HG02870 (cell line): ENCODE results near the gene PLA2G4E.

ENCODE experiments used
- ATAC-seq: cut with Tn5 transposase; IDR thresholded peaks from one replicate; pipeline ENCODE4 v1.9.1; 2021; ENCODE audit warnings: mild to moderate bottlenecking, moderate library complexity; ENCODE audit not compliant: unreplicated experiment

The PLA2G4E gene

GRCh38 chr15:42024303-42024702 is 3.5 kb upstream of the PLA2G4E start:
- no peak for ATAC-seq

- no peak for ATAC-seq
These were observed 751 bp upstream of the PLA2G4E start for GRCh38 chr15:42021593-42021992.

DNA sequence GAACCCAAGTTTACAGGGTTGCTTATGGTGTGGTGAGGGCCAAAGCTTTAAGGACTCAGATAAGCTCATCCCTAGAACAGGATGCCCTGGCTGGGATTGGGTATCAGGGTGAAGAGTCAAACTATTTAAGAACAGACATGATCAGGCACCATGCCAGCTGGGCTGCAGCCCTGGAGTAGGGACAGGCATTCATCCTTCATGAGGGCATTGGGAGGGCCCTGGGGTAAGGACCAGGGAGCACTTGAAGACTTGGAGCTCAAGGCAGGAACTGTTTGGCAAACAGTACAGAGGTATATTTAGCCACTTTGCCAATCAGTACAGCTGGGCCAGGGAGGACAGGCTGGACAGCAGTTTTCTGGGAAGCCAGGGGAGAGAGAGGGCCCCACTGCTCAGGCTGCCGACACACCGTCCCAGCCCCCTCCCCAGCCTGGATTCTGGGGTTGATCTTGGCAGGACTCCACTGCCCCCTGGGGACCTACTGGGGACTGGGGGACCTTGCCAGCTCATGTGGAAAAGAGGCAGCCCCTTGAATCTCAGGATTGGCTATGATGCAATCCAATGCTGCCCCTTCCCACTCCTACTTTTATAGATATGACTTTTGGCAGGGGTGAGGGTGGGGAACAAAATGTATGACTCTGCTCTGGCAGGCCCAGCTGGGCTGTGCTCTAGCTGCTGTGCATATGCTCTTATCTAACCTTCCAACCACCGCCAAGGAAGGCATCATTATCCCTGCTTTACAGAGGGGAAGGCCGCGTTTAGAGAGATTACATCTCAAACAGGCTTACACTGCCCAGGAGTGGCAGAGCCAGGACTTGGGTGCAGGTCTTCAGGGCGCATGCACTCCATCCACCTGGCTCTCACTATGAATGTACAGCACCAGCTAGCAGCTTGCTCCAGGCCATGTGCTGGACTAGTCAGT is 2.3 kb downstream of the PLA2G4E start:
- ATAC-seq: no peak

GRCh38 chr15:42016971-42017370 is 3.9 kb downstream of the PLA2G4E start:
- no peak for ATAC-seq

DNA sequence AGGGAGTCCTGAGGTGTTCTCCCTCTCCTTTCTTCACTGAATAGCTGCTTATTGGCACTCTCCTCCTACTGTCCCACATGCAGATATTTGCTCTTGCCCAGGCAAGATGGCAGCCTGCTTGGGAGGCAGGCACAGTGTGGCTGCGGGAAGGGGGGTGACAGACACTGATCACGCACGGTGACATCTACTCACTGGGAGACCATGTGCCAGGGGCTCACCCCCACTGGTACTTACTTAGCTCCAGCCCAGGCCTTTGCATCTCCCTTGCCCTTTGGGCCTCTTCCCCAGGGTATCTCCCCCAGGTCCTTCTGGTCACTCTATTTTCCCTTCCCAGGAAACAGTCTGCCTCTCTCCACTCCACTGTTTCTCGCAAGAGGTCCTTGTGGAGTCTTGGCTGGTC is 6.4 kb downstream of the PLA2G4E start:
- no peak for ATAC-seq

GRCh38 chr15:42012928-42013482 is 7.8 kb downstream of the PLA2G4E start:
- ATAC-seq: no peak

DNA sequence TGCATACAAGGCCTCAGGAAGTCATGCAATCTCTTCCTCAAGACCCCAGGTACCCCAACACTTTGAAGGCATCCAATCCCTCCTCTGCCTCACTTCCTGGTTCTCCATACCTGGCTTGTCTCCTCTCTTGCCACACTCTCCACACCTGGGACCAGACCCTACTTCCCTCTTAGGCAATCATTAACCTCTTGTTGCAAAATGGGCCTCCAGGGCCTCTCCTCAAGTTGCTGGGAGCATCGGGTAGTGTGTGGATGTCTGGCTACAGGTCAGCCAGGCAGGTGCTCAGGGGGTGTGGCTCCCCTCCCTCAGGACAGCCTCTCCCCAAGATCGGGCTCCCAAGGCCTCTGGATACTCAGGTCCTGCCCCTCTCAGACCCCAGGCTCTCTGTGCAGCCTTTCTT is 8.6 kb downstream of the PLA2G4E start:
- ATAC-seq: no peak

DNA sequence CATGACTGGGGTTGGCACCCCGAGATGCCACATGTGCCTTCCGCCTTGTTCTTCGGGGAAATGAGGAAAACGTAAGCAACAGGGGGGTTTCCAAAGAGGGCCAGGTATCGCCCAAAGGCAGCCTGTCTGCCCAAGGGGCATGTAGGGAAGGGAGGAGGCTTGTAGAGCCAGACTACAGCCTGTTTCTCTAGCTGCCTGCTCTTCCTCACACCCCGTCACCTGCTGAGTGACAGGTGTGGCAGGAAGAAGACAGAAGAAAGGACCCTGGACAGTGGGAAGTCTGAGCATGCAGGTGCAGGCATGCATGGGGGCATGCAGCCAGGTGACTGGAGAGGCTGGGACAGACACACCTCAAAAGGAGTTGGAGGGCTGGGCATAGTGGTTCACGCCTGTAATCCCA is 9.8 kb downstream of the PLA2G4E start:
- no peak for ATAC-seq

- ATAC-seq: no peak
These were observed 10.4 kb downstream of the PLA2G4E start for GRCh38 chr15:42010434-42010833.

- ATAC-seq: no peak
These were observed 11.4 kb downstream of the PLA2G4E start for GRCh38 chr15:42009474-42009873.

DNA sequence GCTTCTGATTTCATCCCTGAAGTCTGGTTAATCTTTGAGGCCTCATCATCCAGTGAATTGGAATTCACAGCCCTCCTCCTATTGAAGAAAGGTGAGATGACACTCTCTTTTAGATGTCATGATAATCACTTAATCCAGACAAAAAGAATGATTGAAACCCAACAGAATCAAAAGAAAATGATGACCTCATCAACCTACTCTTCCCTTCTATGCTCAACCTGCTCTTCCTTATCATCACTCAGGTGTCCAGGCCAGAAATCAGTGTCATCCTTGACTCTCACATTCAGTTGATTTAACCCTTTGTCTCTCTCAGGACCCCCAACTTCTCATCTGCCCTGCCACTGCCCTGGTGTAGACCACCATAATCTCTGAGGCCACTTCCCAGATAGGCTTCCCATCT is 11.8 kb downstream of the PLA2G4E start:
- no peak for ATAC-seq

GRCh38 chr15:42007386-42007785 is 13.5 kb downstream of the PLA2G4E start:
- no peak for ATAC-seq

DNA sequence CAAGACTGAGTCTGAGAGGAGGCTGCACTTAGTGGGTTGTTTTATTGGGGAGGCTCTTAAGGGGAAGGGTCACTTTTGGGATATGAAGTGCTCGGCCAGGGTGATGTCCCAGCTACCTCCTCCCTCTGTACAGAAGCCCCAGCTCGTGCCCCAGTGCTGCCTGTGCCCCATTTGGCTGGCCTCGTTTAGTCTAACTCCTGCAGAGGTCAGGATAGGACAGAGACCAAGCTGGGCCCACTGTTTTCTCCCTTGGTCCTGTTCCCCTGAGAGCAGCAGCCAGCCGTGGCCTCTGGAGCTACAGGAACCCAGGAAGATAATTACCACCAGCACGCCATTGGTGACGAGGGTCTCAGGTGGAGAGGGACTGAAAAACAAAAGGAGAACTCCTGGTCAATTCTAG is 18.5 kb downstream of the PLA2G4E start:
- ATAC-seq: no peak

GRCh38 chr15:42001236-42001635 is 19.6 kb downstream of the PLA2G4E start:
- ATAC-seq: no peak

- no peak for ATAC-seq
These were observed 21.3 kb downstream of the PLA2G4E start for GRCh38 chr15:41999290-42000285.

- ATAC-seq: no peak
These were observed 23.0 kb downstream of the PLA2G4E start for GRCh38 chr15:41997845-41998244.

DNA sequence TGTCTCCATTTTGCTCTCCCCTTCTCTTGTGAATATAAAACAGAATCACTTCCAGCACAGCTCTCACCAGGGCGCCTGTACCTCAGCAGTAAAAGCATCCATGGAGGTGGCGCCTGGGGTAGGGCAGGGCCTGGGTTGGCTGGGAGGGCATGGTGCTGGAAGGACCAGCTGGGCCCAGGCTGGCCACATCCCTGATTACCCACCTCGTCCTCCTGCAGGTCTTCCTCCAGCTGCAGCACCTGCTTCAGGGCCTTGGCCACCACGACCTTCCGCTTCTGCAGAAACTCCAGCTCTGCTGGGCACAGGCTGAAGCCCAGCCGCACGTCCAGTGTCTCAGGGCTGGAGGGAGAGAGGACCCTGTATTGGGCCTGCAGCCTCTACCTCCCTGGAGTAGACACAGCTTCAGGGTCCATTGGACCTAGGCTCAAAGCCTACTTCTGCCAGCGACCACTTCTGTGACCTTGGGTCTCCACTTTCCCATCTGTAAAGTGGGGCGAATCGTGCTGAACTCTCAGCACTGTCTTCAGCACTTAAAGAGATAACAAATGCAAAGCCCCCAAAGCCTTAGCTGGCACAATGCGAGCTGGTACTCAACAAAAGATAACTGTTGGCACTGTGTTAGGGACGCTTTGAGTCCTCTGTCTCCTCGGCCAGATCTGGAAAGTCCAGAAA is 23.8 kb downstream of the PLA2G4E start:
- no peak for ATAC-seq

GRCh38 chr15:41996376-41996775 is 24.5 kb downstream of the PLA2G4E start:
- ATAC-seq: no peak

DNA sequence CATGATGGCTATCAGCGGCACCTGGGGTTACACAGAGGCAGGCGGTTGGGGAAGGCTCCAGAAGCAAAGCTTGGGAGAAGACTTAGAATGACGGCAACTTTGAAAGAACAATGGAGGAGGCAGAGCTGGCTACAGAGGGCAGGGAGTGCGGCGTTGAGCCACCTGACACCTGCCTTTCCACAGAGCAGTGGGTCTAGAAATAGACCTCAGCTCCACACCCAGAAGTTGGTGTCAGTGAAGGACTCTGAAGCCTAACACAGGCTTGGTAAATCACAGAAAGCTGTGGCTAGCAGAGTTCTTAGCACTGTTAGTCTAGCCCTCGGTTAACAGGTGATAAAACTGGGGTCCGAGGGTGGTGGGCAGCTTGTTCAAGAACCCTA is 25.4 kb downstream of the PLA2G4E start:
- ATAC-seq: no peak

DNA sequence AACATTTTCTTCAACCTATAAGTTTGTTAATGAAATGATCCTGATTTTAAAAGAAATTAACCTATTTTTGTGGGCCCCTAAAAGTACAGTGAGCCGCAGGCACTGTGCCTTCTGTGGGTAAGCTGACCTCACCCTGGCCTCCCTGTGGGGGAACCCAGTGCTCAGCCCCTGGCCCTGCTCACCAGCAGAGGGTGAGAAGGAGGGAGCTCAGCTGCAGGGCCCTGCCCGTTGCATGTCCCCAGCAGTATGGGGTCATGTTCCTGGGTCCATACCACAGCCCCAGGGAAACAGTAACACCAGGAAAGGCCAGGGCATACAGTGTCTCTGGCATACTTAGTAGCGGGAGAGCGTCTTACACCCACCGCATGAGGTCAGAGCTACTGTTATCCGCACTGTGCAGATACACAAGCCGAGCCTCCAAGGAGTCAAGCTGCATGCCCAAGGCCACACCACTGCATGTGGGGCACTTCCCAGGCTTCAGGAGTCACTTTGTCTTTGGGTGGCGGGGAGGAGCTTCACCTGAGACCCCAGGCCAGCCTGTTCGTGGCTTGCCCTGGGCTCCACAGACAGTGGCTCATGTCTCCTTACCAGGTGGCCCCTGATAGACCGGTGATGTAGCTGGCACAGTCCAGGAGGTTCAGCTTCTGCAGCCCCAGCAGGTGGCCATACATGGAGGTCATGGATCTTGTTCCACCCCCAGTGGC is 25.9 kb downstream of the PLA2G4E start:
- no peak for ATAC-seq
